VCaP (cell line): Measurements from ENCODE around the gene RWDD2A.

Source experiments
- H3K27ac ChIP-seq: fragments of 450-650 bp; 2 replicates; pipeline ENCODE4 v1.5.1; 2017
- CTCF ChIP-seq: fragments of 450-650 bp; conservative IDR thresholded peaks from 2 replicates; pipeline ENCODE4 v1.5.1; 2017; ENCODE audit warnings: mild to moderate bottlenecking, moderate library complexity

RWDD2A gene

GRCh38 chr6:83199173-83199862 is 6.2 kb downstream of the RWDD2A start:
- peak overlapping the region; percentile 95; the same call in 1 of the 2 replicates for H3K27ac ChIP-seq
- no peak for TF ChIP-seq CTCF

GRCh38 chr6:83199863-83200225 is 6.7 kb downstream of the RWDD2A start:
- no peak overlapping the region for H3K27ac ChIP-seq

GRCh38 chr6:83202031-83202430 is 8.9 kb downstream of the RWDD2A start:
- TF ChIP-seq CTCF: no peak
- no peak overlapping the region for H3K27ac ChIP-seq

More at GRCh38 chr6:83199863-83200225, 6.7 kb downstream of the RWDD2A start:
- no peak for TF ChIP-seq CTCF

- H3K27ac ChIP-seq: no peak overlapping the region
- TF ChIP-seq CTCF: peak; percentile 93
These were observed 22.2 kb downstream of the RWDD2A start for GRCh38 chr6:83215131-83216047.

- TF ChIP-seq CTCF: no peak
- H3K27ac ChIP-seq: no peak overlapping the region
These were observed 23.6 kb downstream of the RWDD2A start for GRCh38 chr6:83216806-83217205.

GRCh38 chr6:83218646-83219045 is 25.5 kb downstream of the RWDD2A start:
- TF ChIP-seq CTCF: no peak
- H3K27ac ChIP-seq: no peak overlapping the region

- TF ChIP-seq CTCF: no peak
- H3K27ac ChIP-seq: no peak overlapping the region
These were observed 27.0 kb downstream of the RWDD2A start for GRCh38 chr6:83220121-83220520.
